HEK293 (cell line): ENCODE data around the gene JAKMIP1.

ENCODE experiments used
- CTCF ChIA-PET: fragments of 350-600 bp; formaldehyde crosslinking; extraction: SDS; loops from one replicate; lab custom pipeline; 2021; ENCODE audit warnings: antibody characterized with exemption; lab: Yijun Ruan, JAX
- POLR2A ChIA-PET: fragments of 300-600 bp; formaldehyde crosslinking; extraction: SDS; loops from one replicate; lab custom pipeline; 2020; ENCODE audit warnings: antibody characterized with exemption, inconsistent platforms; lab: Yijun Ruan, JAX
- H3K27ac ChIP-seq: fragments of 200-500 bp; sonication (Bioruptor generic); 2 replicates; pipeline ENCODE4 v1.5.1; 2014; ENCODE audit warnings: low read depth, low read length, control low read depth, inconsistent platforms; ENCODE audit errors: extremely low read depth
- H3K36me3 ChIP-seq, 2 experiments: fragments of 200-500 bp in 1 of 2; sonication (Bioruptor generic) in 1 of 2; 1 replicate in 1 of 2; 2 replicates in 1 of 2; pipeline ENCODE4 v1.5.1; 2014 to 2017; ENCODE audit warnings: inconsistent platforms in 2 of 2, low read length in 2 of 2; ENCODE audit not compliant: control insufficient read depth in 2 of 2, insufficient read depth in 1 of 2
- H3K4me1 ChIP-seq: fragments of 200-500 bp; sonication (Bioruptor generic); 2 replicates; pipeline ENCODE4 v1.5.1; 2014; ENCODE audit warnings: mild to moderate bottlenecking, low read length, inconsistent platforms; ENCODE audit not compliant: control insufficient read depth, insufficient read depth
- H3K4me3 ChIP-seq: 2 replicates; pipeline ENCODE4 v1.5.1; 2011; ENCODE audit warnings: low read depth, mild to moderate bottlenecking, control low read depth, low read length, moderate library complexity
- H3K9me3 ChIP-seq: fragments of 200-500 bp; sonication (Bioruptor generic); 2 replicates; pipeline ENCODE4 v1.5.1; 2014; ENCODE audit warnings: low read depth, low read length, inconsistent platforms; ENCODE audit not compliant: control insufficient read depth, insufficient read depth
- AEBP2 ChIP-seq: fragments of 450-650 bp; formaldehyde crosslinking; IDR thresholded peaks from 2 replicates; pipeline ENCODE4 v1.5.1; 2016; ENCODE audit warnings: missing biosample characterization, missing genetic modification characterization, borderline replicate concordance
- HOXD13 ChIP-seq: sonication (generic); formaldehyde crosslinking; IDR thresholded peaks from 2 replicates; pipeline ENCODE4 v1.8.0; 2022; ENCODE audit warnings: missing genetic modification reagents, borderline replicate concordance
- MYNN ChIP-seq: fragments of 450-650 bp; formaldehyde crosslinking; IDR thresholded peaks from 2 replicates; pipeline ENCODE4 v1.5.1; 2016; ENCODE audit warnings: missing biosample characterization, missing genetic modification characterization, borderline replicate concordance
- PRDM6 ChIP-seq: fragments of 450-650 bp; formaldehyde crosslinking; IDR thresholded peaks from 2 replicates; pipeline ENCODE4 v1.5.1; 2017; ENCODE audit warnings: missing biosample characterization, missing genetic modification characterization
- SCRT1 ChIP-seq: fragments of 450-650 bp; formaldehyde crosslinking; IDR thresholded peaks from 2 replicates; pipeline ENCODE4 v1.5.1; 2016; ENCODE audit warnings: missing biosample characterization, missing genetic modification characterization, borderline replicate concordance
- SCRT2 ChIP-seq: fragments of 450-650 bp; formaldehyde crosslinking; IDR thresholded peaks from 2 replicates; pipeline ENCODE4 v1.5.1; 2016; ENCODE audit warnings: missing biosample characterization, missing genetic modification characterization
- TRIM28 ChIP-seq: IDR thresholded peaks from 2 replicates; pipeline ENCODE4 v1.6.1; 2011; ENCODE audit warnings: low read length, control low read depth, borderline replicate concordance
- TSHZ1 ChIP-seq: fragments of 450-650 bp; formaldehyde crosslinking; IDR thresholded peaks from 2 replicates; pipeline ENCODE4 v1.5.1; 2016; ENCODE audit warnings: missing biosample characterization, missing genetic modification characterization, borderline replicate concordance
- ZFHX2 ChIP-seq: fragments of 450-650 bp; formaldehyde crosslinking; conservative IDR thresholded peaks from 2 replicates; pipeline ENCODE4 v1.5.1; 2016; ENCODE audit warnings: missing biosample characterization, missing genetic modification characterization
- ZFP3 ChIP-seq: fragments of 450-650 bp; formaldehyde crosslinking; IDR thresholded peaks from 2 replicates; pipeline ENCODE4 v1.5.1; 2016; ENCODE audit warnings: low read depth, missing biosample characterization, missing genetic modification characterization
- ZFP69B ChIP-seq: fragments of 450-650 bp; formaldehyde crosslinking; IDR thresholded peaks from 2 replicates; pipeline ENCODE4 v1.5.1; 2016; ENCODE audit warnings: missing biosample characterization, missing genetic modification characterization
- ZNF140 ChIP-seq: fragments of 450-650 bp; formaldehyde crosslinking; IDR thresholded peaks from 2 replicates; pipeline ENCODE4 v1.5.1; 2016; ENCODE audit warnings: missing biosample characterization, missing genetic modification characterization
- ZNF214 ChIP-seq: fragments of 450-650 bp; formaldehyde crosslinking; IDR thresholded peaks from 2 replicates; pipeline ENCODE4 v1.5.1; 2017; ENCODE audit warnings: missing biosample characterization, mild to moderate bottlenecking, missing genetic modification characterization, borderline replicate concordance
- ZNF221 ChIP-seq: fragments of 450-650 bp; formaldehyde crosslinking; IDR thresholded peaks from 2 replicates; pipeline ENCODE4 v1.5.1; 2017; ENCODE audit warnings: missing biosample characterization, missing genetic modification characterization, borderline replicate concordance
- ZNF248 ChIP-seq: fragments of 450-650 bp; formaldehyde crosslinking; IDR thresholded peaks from 2 replicates; pipeline ENCODE4 v1.5.1; 2017; ENCODE audit warnings: missing biosample characterization, missing genetic modification characterization
- ZNF658 ChIP-seq: fragments of 450-650 bp; formaldehyde crosslinking; IDR thresholded peaks from 2 replicates; pipeline ENCODE4; 2016; ENCODE audit warnings: missing biosample characterization, missing genetic modification characterization

The JAKMIP1 gene

GRCh38 chr4:6153874-6154273 lies 46.5 kb downstream of the JAKMIP1 start (continued):
- TF ChIP-seq TSHZ1: no peak
- TF ChIP-seq, all 188 proteins: peak for 0

GRCh38 chr4:6152869-6153705 lies 47.3 kb downstream of the JAKMIP1 start:
- TF ChIP-seq TRIM28 (no peak), ZNF214 (no peak), ZNF248 (tag by site-specific recombination) (no peak), AEBP2 (tag by site-specific recombination) (no peak), HOXD13 (CRISPR knock-in tag) (no peak), ZFP3 (no peak), ZFP69B (tag by site-specific recombination) (no peak), ZFHX2 (tag by site-specific recombination) (no peak), SCRT2 (no peak), PRDM6 (tag by site-specific recombination) (no peak), ZNF140 (tag by site-specific recombination) (no peak), ZNF221 (no peak), ZNF658 (tag by site-specific recombination) (no peak), MYNN (tag by site-specific recombination) (no peak), SCRT1 (tag by site-specific recombination) (no peak)
- Histone ChIP-seq H3K4me1 (no peaks in the 10 kb centered on the region), H3K36me3 (no peaks in the 10 kb centered on the region), H3K4me3 (no peak overlapping the region), H3K27ac (no peak overlapping the region), H3K9me3 (no peaks in the 10 kb centered on the region)
- ChIA-PET POLR2A (no interaction called here), CTCF (no interaction called here)
